ENCODE measurements around the gene EPHA3.

- TF ChIP-seq, protein P1, sequence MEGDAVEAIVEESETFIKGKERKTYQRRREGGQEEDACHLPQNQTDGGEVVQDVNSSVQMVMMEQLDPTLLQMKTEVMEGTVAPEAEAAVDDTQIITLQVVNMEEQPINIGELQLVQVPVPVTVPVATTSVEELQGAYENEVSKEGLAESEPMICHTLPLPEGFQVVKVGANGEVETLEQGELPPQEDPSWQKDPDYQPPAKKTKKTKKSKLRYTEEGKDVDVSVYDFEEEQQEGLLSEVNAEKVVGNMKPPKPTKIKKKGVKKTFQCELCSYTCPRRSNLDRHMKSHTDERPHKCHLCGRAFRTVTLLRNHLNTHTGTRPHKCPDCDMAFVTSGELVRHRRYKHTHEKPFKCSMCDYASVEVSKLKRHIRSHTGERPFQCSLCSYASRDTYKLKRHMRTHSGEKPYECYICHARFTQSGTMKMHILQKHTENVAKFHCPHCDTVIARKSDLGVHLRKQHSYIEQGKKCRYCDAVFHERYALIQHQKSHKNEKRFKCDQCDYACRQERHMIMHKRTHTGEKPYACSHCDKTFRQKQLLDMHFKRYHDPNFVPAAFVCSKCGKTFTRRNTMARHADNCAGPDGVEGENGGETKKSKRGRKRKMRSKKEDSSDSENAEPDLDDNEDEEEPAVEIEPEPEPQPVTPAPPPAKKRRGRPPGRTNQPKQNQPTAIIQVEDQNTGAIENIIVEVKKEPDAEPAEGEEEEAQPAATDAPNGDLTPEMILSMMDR (IDR thresholded peaks at IDR 0.05) = no peak
- TF ChIP-seq POLR2A (IDR thresholded peaks at IDR 0.05) (no peak), EP300 (IDR thresholded peaks at IDR 0.05; ENCODE audit: low read depth) (no peak)
Observed at GRCh38 chr3:89280822-89281365, 173.5 kb downstream of the EPHA3 start.
